Stomach (tissue), 4 donors: ENCODE data around the gene IKZF4.

Experiments used
- EP300 ChIP-seq: sonication (generic); formaldehyde crosslinking; IDR thresholded peaks from one replicate; pipeline ENCODE4 v1.6.1; 2017; ENCODE audit warnings: antibody characterized with exemption
- POLR2A ChIP-seq, 4 donors: fragments of 450-650 bp; IDR thresholded peaks; one replicate each; pipeline ENCODE4 v1.6.1; 2016; ENCODE audit warnings: antibody characterized with exemption in 4 of 4, control low read depth in 2 of 4, mild to moderate bottlenecking in 1 of 4, moderate library complexity in 1 of 4
- POLR2AphosphoS5 ChIP-seq, 3 donors: sonication (generic); formaldehyde crosslinking; IDR thresholded peaks; one replicate each; pipeline ENCODE4 v1.6.1; 2016; ENCODE audit warnings: antibody characterized with exemption in 3 of 3
- TF ChIP-seq, protein P1 (sequence below), 7 experiments: fragments of 450-650 bp in 4 of 7; fragments of 200-600 bp in 3 of 7; sonication (generic) in 3 of 7; IDR thresholded peaks; one replicate each; pipeline ENCODE4 v1.5.1; 2016 to 2019; ENCODE audit warnings: antibody characterized with exemption in 7 of 7, control low read depth in 2 of 7, mild to moderate bottlenecking in 1 of 7

DNA sequence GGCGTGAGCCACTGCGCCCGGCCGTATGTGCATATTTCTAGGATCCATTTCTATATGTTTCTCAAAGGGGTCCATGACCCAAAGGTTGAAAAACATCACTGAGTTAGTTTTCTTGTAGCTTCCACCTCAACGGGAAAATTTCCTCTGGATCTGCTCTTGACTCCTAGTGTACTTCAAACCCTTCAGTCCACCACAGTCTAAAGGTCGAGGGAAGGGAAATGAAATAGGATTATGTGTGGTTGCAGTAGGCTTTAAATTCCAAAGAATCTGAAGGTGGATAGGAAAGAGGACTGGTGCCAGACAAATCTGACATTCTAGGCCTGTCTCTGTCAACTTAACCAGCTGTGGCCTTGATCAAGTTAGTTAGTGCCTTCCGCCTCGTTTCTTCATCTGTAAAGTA, 25.5 kb upstream of the IKZF4 start:
- no peak for TF ChIP-seq EP300
- TF ChIP-seq, protein P1, sequence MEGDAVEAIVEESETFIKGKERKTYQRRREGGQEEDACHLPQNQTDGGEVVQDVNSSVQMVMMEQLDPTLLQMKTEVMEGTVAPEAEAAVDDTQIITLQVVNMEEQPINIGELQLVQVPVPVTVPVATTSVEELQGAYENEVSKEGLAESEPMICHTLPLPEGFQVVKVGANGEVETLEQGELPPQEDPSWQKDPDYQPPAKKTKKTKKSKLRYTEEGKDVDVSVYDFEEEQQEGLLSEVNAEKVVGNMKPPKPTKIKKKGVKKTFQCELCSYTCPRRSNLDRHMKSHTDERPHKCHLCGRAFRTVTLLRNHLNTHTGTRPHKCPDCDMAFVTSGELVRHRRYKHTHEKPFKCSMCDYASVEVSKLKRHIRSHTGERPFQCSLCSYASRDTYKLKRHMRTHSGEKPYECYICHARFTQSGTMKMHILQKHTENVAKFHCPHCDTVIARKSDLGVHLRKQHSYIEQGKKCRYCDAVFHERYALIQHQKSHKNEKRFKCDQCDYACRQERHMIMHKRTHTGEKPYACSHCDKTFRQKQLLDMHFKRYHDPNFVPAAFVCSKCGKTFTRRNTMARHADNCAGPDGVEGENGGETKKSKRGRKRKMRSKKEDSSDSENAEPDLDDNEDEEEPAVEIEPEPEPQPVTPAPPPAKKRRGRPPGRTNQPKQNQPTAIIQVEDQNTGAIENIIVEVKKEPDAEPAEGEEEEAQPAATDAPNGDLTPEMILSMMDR (IDR thresholded peaks at IDR 0.05): no peak
- no peak for TF ChIP-seq POLR2AphosphoS5 (IDR thresholded peaks at IDR 0.05)
- no peak for TF ChIP-seq POLR2A (IDR thresholded peaks at IDR 0.05)
